ENCODE results near the gene MIEN1.
"Not testable (repeated sequence)": the region's sequence is repeated elsewhere in the genome, so short reads cannot be mapped to it uniquely, and the experiment has no call there.

Gene MIEN1

DNA sequence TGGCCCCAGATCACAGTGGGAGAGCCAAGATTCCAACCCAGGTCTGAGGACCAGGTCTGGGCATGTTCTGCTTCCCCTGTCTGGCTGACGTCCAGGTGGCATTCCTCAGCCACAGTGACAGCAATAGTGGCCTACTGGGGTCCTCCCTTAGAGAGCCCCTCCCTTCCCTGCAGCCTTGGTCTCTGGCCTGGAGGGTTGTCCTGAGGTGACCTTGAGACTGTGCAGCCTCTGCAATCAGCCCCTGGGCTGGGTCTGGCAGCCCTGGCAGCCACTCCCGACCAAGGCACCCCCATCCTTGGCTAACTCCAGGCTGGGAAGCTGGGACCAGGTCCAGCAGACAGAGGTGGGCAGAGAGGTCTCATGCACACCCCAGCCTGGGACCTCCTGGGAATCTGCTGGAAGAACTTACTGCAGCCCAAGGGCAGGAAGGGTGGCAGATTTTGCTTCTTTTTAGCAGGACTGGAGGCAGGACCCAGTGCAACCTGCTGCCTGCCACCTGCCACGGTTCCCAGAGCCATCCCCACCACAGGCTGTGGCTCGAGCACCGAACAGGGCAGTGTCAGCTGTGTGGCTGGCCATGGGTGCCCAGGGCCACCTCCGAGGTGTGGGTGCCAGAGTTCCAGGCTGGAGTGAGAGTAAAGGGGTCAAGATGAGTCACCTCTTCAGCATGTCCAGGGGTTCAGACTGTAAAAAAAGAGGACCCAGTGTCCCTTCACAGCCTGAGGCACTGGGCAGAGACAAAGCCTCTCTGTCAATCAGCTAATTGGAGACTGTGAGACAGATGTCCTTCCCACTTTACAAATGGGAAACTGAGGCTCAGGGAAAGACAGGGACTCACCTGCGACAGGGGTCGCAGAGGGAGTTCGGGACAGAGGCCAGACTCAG lies 20.0 kb upstream of the MIEN1 start:
- Mint-ChIP-seq H3K4me3 (no peak overlapping the region), H3K27ac (peak overlapping the region; percentile 20), H3K27me3 (no peaks in the 10 kb centered on the region), H3K36me3 (no peaks in the 10 kb centered on the region), H3K9me3 (no peaks in the 10 kb centered on the region), H3K4me1 (peaks cover 27% of the 10 kb centered on the region)
- no peak for ATAC-seq

DNA sequence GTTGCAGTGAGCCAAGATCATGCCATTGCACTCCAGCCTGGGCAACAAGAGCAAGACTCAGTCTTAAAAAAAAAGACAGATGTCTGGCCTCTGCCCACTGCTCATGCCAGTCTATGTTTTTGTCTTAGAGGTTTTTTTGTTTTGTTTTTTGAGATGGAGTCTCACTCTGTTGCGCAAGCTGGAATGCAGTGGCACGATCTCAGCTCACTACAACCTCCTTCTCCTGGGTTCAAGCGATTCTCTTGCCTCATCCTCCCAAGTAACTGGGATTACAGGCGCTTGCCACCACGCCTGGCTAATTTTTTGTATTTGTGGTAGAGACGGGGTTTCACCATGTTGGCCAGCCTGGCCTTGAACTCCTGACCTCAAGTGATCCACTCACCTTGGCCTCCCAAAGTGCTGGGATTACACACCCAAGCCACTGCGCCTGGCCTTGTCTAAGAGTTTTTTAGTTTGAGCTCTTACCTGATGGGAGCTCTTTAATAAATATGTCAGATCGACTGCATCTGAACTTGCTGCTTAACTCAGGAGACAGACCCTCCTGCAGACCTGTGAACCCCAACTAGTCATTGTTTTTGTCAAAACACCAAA lies 18.2 kb upstream of the MIEN1 start:
- not testable (repeated sequence) for H3K9me3 Mint-ChIP-seq, H3K27ac Mint-ChIP-seq, H3K4me3 Mint-ChIP-seq, ATAC-seq, H3K27me3 Mint-ChIP-seq, H3K36me3 Mint-ChIP-seq
- H3K4me1 Mint-ChIP-seq, result peaks cover 17% of the 10 kb centered on the region

DNA sequence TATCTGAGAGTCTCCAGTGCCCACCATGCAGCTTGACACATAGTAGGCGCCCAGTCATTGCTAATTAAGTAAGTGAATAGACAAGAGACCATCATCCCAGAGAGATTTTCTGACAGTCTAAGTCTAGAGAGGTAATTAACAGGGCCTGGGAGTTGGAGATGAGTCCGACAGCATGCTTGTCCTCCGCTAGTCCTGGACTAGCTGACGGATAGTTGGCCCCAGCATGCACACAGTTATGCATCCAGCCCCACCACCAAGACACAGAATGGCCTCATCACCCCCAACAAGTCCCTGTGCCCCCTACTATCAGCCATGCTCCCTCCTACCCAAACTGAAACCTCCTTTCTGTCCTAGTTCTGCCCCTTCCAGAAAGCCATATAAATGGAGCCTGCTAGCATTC lies 17.4 kb upstream of the MIEN1 start:
- peaks cover 7% of the 10 kb centered on the region for H3K27me3 Mint-ChIP-seq
- H3K4me3 Mint-ChIP-seq, result no peak overlapping the region

DNA sequence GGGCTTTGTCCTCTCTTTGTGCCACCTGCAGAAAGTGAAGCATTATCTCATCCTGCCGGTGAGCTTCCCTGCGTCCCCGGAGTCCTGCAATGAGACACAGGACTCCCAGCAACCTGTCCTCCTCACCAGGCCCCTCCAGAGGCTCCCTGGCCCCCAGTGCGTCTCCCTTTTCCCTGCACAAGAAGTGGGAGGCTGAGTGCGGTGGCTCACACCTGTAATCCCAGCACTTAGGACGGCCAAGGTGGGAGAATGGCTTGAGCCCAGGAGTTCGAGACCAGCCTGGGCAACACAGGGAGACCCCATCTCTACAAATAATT lies 15.8 kb upstream of the MIEN1 start:
- H3K27ac Mint-ChIP-seq, result no peak overlapping the region
- no peaks in the 10 kb centered on the region for H3K9me3 Mint-ChIP-seq
- H3K36me3 Mint-ChIP-seq, result no peaks in the 10 kb centered on the region
- no peak for ATAC-seq
- no peaks in the 10 kb centered on the region for H3K4me1 Mint-ChIP-seq
- peaks cover 24% of the 10 kb centered on the region for H3K27me3 Mint-ChIP-seq
- no peak overlapping the region for H3K4me3 Mint-ChIP-seq

More for the DNA sequence above, 17.4 kb upstream of the MIEN1 start:
- Mint-ChIP-seq H3K9me3 (no peaks in the 10 kb centered on the region), H3K4me1 (peaks cover 10% of the 10 kb centered on the region), H3K27ac (no peak overlapping the region), H3K36me3 (no peaks in the 10 kb centered on the region)
- no peak for ATAC-seq

DNA sequence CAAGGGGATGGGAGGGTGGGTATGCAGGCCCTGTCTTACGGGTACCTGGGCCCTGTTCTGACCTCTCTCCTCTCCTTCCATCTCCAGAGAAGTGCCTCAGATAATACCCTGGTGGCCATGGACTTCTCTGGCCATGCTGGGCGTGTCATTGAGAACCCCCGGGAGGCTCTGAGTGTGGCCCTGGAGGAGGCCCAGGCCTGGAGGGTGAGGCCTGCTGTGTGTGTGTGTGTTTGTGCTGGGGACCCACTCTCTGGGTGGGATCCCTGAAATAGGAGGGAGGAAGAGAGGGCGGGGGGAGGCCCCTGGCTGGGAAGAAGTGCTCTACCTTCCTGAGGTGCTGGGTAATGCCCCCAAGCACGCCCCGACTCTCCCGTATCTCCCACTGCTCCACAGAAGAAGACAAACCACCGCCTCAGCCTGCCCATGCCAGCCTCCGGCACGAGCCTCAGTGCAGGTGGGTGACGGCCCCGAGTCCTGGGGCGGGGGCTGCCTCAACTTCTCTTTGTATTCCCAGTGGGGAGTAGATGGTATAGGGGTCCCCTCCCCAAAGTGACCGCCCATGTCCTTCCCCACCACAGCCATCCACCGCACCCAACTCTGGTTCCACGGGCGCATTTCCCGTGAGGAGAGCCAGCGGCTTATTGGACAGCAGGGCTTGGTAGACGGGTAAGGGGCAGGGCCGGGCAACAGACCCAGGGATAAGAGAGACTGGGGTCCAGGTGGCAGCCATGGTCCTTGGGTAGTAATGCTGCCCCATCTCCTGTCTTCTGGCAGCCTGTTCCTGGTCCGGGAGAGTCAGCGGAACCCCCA lies 15.2 kb upstream of the MIEN1 start:
- Mint-ChIP-seq H3K36me3 (no peaks in the 10 kb centered on the region), H3K9me3 (no peaks in the 10 kb centered on the region), H3K4me3 (no peak overlapping the region), H3K27ac (no peak overlapping the region), H3K4me1 (peaks cover 5% of the 10 kb centered on the region), H3K27me3 (peaks cover 29% of the 10 kb centered on the region)
- peak; percentile 9 for ATAC-seq

DNA sequence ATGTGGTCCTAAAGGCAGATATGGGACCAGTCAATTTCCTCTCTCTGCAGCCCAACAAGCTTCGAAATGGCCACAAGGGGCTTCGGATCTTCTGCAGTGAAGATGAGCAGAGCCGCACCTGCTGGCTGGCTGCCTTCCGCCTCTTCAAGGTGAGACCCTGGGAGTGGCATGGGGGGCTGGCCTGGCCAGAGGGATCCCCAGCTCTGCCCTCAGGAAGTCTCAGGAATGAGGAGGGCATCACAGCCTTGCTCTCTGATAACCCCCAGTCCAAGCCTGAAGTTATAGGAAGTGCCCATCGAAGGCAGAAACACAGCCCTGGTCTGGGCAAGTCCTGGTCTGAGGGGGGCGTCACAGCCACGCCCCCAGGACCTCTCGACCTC lies 14.5 kb upstream of the MIEN1 start:
- Mint-ChIP-seq H3K4me1 (peaks cover 12% of the 10 kb centered on the region), H3K27ac (no peak overlapping the region), H3K9me3 (no peaks in the 10 kb centered on the region), H3K36me3 (no peaks in the 10 kb centered on the region), H3K4me3 (no peak overlapping the region), H3K27me3 (peaks cover 37% of the 10 kb centered on the region)
- ATAC-seq, result no peak

DNA sequence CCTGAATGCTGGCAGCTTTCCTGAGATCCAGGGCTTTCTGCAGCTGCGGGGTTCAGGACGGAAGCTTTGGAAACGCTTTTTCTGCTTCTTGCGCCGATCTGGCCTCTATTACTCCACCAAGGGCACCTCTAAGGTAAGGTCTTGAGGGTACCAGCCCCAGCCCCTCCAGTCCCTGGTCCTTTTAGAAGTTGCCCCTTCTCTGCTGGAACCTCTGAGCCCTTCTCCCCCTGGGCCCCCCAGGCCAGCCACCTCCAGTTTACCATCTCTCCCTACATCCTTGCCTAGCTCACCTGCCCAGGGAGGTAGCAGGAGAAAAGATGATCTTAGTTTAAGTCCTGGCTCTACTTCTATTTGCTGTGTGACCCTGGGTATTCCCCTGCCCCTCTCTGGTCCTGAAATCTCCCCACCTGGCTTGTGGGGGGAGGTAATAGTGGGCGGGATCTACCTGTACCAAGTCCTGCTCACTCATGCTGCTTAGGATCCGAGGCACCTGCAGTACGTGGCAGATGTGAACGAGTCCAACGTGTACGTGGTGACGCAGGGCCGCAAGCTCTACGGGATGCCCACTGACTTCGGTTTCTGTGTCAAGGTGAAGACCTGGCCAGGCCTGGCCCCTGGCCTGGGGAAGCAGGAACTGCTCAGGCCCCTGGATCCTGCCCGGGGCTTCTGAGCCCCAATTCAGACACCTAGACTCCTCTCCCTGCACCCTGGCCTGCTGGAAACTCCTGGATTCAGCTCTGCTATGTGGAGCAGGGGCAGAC lies 13.9 kb upstream of the MIEN1 start:
- Mint-ChIP-seq H3K4me3 (no peak overlapping the region), H3K9me3 (no peaks in the 10 kb centered on the region), H3K27ac (no peak overlapping the region), H3K27me3 (peaks cover 42% of the 10 kb centered on the region), H3K36me3 (no peaks in the 10 kb centered on the region), H3K4me1 (peaks cover 17% of the 10 kb centered on the region)
- ATAC-seq, result no peak

DNA sequence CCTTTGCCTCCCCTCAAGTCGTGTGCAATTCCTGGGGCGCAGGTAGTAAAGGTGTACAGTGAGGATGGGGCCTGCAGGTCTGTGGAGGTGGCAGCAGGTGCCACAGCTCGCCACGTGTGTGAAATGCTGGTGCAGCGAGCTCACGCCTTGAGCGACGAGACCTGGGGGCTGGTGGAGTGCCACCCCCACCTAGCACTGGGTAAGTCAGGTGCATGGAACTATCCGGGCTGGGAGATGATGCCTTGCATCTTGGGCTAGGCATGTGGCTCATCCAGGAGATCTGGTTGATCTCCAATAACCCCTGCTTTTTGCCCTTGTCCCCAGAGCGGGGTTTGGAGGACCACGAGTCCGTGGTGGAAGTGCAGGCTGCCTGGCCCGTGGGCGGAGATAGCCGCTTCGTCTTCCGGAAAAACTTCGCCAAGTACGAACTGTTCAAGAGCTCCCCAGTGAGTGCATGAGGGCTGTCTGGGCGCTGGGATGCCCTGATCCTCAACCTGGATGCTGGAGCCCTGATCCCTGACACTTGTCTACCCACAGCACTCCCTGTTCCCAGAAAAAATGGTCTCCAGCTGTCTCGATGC lies 12.6 kb upstream of the MIEN1 start:
- H3K27ac Mint-ChIP-seq, result no peak overlapping the region
- H3K27me3 Mint-ChIP-seq, result peaks cover 55% of the 10 kb centered on the region
- no peaks in the 10 kb centered on the region for H3K36me3 Mint-ChIP-seq
- H3K9me3 Mint-ChIP-seq, result no peaks in the 10 kb centered on the region
- H3K4me1 Mint-ChIP-seq, result peaks cover 30% of the 10 kb centered on the region
- no peak for ATAC-seq
- no peak overlapping the region for H3K4me3 Mint-ChIP-seq

DNA sequence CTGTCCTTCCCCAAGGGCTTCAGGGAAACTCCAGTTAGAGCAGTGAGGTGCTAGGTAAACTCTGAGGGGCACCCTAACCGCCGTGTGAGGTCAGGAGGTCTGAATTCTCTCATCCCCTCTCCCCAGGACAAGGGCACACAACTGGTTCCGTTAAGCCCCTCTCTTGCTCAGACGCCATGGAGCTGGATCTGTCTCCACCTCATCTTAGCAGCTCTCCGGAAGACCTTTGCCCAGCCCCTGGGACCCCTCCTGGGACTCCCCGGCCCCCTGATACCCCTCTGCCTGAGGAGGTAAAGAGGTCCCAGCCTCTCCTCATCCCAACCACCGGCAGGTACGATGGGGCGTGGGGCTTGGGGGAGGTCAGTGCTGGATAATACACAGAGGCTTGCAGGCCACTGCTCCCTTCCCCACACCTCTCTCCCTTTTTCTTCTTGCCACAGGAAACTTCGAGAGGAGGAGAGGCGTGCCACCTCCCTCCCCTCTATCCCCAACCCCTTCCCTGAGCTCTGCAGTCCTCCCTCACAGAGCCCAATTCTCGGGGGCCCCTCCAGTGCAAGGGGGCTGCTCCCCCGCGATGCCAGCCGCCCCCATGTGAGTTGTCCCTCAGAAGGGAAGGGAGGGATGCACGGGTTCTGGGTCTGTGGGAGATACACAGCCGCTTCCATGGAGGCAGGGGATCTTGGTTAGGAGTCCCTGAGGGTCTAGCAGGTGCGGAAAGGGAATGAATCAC lies 12.0 kb upstream of the MIEN1 start:
- no peak overlapping the region for H3K4me3 Mint-ChIP-seq
- no peak for ATAC-seq
- peaks cover 62% of the 10 kb centered on the region for H3K27me3 Mint-ChIP-seq
- H3K36me3 Mint-ChIP-seq, result no peaks in the 10 kb centered on the region
- H3K9me3 Mint-ChIP-seq, result no peaks in the 10 kb centered on the region
- no peak overlapping the region for H3K27ac Mint-ChIP-seq
- H3K4me1 Mint-ChIP-seq, result peaks cover 34% of the 10 kb centered on the region

DNA sequence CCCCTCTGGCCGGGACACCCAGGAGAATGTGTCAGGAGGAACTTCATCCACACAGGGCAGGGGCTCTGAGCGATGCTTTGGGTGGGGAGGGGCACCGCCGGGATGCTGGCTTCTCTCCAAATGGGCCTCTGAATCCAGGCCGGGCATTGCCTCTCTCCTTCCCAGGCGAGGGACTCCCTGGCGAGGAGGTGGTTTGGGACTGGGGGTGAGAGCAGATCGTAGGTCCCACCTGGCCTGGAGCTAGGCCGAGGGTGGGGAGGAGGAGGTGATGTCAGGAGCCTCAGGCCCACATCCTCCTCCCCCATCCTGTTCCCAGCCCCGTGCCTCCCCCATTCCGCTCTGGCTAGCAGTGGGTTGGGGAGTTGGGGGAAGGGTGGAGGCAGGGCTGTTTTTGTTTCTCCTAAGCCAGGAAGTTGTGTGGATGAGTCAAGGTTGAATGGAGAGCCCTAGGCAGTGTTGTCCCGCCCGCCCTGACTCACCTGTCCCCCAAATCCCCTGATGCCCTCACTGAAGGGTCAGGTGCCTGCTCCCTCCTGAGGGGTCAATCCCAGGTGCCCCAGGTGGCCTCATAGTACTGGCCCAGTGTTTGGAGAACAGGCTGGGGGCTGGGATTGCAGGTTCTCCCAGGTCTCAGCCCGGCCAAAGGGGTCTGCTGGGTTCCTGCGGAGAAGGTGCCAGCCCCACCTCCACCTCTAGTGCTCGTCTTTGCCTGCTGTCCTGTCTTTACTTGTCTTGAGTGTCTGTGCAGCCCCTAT lies 10.2 kb upstream of the MIEN1 start:
- H3K9me3 Mint-ChIP-seq, result no peaks in the 10 kb centered on the region
- H3K4me3 Mint-ChIP-seq, result no peak overlapping the region
- no peak overlapping the region for H3K27ac Mint-ChIP-seq
- no peak for ATAC-seq
- peaks cover 62% of the 10 kb centered on the region for H3K27me3 Mint-ChIP-seq
- H3K4me1 Mint-ChIP-seq, result peaks cover 34% of the 10 kb centered on the region
- H3K36me3 Mint-ChIP-seq, result no peaks in the 10 kb centered on the region

DNA sequence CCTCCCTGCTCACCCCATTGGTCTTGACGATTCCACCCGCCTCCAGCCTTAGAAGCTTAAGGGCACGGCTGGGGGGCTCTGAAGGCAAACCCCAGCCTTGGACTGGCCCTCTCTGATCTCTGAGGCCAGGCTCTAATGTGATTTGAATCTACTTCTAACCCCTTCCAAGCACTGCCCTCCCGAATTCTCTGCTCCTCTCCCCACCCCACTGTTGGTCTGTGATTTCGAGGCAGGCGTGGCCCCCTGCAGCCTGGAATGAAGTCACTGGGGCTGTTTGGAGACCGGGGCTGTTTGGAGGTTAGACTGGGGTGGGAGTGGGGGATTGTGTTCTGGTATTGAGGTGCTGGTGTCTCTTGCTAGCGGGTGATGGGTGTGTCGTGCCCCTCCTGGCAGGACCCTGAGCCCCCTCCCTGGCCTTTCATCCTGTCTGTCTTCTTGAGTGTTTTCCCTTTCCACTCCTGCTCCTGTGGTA lies 9.6 kb upstream of the MIEN1 start:
- H3K4me3 Mint-ChIP-seq, result no peak overlapping the region
- no peak for ATAC-seq
- no peak overlapping the region for H3K27ac Mint-ChIP-seq
- H3K27me3 Mint-ChIP-seq, result peaks cover 62% of the 10 kb centered on the region
- H3K9me3 Mint-ChIP-seq, result no peaks in the 10 kb centered on the region
- peaks cover 34% of the 10 kb centered on the region for H3K4me1 Mint-ChIP-seq
- H3K36me3 Mint-ChIP-seq, result no peaks in the 10 kb centered on the region

DNA sequence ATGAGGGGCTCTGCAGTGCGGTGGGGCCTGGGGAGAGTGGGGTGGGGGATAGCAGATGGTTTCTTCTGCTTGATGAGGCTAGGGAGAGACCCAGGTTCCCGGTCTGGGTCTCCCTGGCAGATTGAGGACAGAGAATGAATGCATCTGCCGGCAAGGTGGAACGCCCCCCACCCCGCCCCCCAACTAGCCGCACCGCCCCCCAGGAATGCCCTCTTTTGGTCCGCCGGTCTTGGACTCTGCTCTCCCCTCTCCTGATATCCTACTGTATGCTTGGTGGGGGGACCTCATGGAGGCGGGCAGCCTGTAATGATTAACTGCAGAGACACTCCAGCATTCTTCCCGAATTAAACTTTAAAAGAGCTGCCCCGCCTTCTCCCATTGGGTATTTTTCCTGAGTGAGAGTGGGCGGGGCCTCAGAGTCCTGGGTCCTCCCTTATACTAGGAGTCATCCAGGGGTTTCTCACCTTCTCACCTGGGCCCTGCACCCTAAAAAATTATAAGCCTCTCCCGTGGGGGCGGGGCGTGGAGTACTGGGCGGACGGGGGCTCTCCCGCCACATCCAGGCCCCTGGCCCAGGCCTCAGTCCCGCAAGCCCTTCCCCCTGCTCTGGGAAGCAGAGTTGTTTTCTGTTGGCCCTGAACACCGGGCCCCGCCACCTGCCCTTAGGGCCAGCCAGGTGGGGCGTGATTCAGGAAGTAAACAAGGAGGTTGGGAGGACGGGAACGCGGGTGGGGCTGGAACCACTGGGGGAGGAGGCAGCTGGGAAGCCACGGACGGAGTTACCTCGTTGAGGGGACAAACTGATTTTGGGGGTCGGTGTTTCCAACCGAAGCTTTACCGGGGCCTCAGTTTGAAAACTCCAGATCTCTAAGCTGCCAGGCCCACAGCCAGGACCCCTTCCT lies 8.9 kb upstream of the MIEN1 start:
- no peak for ATAC-seq
- H3K36me3 Mint-ChIP-seq, result no peaks in the 10 kb centered on the region
- peaks cover 62% of the 10 kb centered on the region for H3K27me3 Mint-ChIP-seq
- H3K4me3 Mint-ChIP-seq, result peak overlapping the region; percentile 78
- peak overlapping the region; percentile 74 for H3K27ac Mint-ChIP-seq
- H3K4me1 Mint-ChIP-seq, result peaks cover 34% of the 10 kb centered on the region
- no peaks in the 10 kb centered on the region for H3K9me3 Mint-ChIP-seq

DNA sequence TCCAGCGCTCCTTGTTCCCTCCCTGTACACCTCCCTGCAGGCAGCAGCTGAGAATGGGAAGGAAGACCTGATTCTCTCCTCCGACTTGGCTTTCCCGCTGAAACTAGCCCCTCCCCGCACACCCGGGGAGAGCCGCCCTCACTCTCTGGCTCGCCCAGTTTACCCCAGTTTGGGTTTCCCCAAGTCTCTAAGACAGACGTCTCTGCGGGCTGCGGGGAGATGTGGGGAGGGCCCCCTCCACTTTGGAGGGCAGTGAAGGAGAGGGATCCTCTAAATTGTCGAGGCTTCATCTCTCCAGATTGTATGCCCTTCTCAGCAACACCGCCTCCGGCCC lies 8.2 kb upstream of the MIEN1 start:
- Mint-ChIP-seq H3K4me3 (peak overlapping the region; percentile 78), H3K4me1 (peaks cover 34% of the 10 kb centered on the region), H3K27me3 (peaks cover 62% of the 10 kb centered on the region), H3K36me3 (no peaks in the 10 kb centered on the region), H3K9me3 (no peaks in the 10 kb centered on the region), H3K27ac (peak overlapping the region; percentile 74)
- peak; percentile 77 for ATAC-seq

Data from stimulated activated memory B cell treated with anti-CD40 and anti-IgM and Interleukin-4, amounts not matched to agents 10 μg/mL and 1 μg/mL and 100 μg/mL, for 72 hours (primary cell).